Endothelial cell of umbilical vein (primary cell): ENCODE data around the gene GAPDHS. TPM values are rescaled to one million over a fixed set of nuclear protein-coding genes. Genes with fewer than 3 reads are reported as not detected.

ENCODE experiments used
- BruUV-seq: library from RNA; stranded (reverse); fragments of 400-500 nt; replicated peaks from 2 replicates; lab custom pipeline; 2021; lab: Mats Ljungman, UMichigan
- CTCF ChIA-PET: fragments of 300-600, 350-600 bp; sonication (Branson Sonifier 250); formaldehyde crosslinking; loops from one replicate; lab custom pipeline; 2021; ENCODE audit warnings: antibody characterized with exemption, inconsistent platforms; lab: Charles Lee
- POLR2A ChIA-PET: fragments of 300-600, 350-600 bp; sonication (Branson Sonifier 250); formaldehyde crosslinking; loops from one replicate; lab custom pipeline; 2021; ENCODE audit warnings: antibody characterized with exemption, inconsistent platforms; lab: Charles Lee
- DNase-seq: peaks from one replicate; pipeline ENCODE4 v3.0.0-alpha.2; 2011; ENCODE audit warnings: low read depth, low spot score
- FAIRE-seq: peaks from 2 replicates; lab custom pipeline; 2011; peaks lifted over from hg19 to GRCh38; lab: Jason Lieb, UNC
- H2AFZ ChIP-seq: 2 replicates; pipeline ENCODE4 v1.6.0; 2012; ENCODE audit warnings: low read depth, low read length, control low read depth, inconsistent platforms
- H3K27ac ChIP-seq: 2 replicates; pipeline ENCODE4 v1.5.1; 2011; ENCODE audit warnings: low read depth, mild to moderate bottlenecking, control low read depth, low read length, moderate library complexity; ENCODE audit not compliant: insufficient read depth
- H3K27me3 ChIP-seq, 2 experiments: 2 replicates each; pipeline versions ENCODE4 v1.6.0 to v1.6.1; 2011; ENCODE audit warnings: low read length in 2 of 2, mixed read lengths in 1 of 2; ENCODE audit not compliant: control insufficient read depth in 2 of 2, insufficient read depth in 2 of 2
- H3K36me3 ChIP-seq, 2 experiments: 2 replicates in 1 of 2; 3 replicates in 1 of 2; pipeline ENCODE4 v1.5.1; 2011; ENCODE audit warnings: low read length in 2 of 2, mild to moderate bottlenecking in 1 of 2, moderate library complexity in 1 of 2; ENCODE audit not compliant: control insufficient read depth in 2 of 2, insufficient read depth in 2 of 2; ENCODE audit errors: extremely low read depth in 1 of 2
- H3K4me1 ChIP-seq: 3 replicates; pipeline ENCODE4 v1.5.1; 2011; ENCODE audit warnings: mild to moderate bottlenecking, low read length; ENCODE audit not compliant: control insufficient read depth, insufficient read depth; ENCODE audit errors: extremely low read depth
- H3K4me2 ChIP-seq: 2 replicates; pipeline ENCODE4 v1.6.1; 2011; ENCODE audit warnings: low read length, control low read depth, mixed read lengths; ENCODE audit not compliant: insufficient read depth
- H3K4me3 ChIP-seq, 3 experiments: fragments of 200-600 bp in 1 of 3; sonication (generic), shearing (Covaris generic) in 1 of 3; replicated peaks in 1 of 3; 2 replicates each; pipeline ENCODE4 v1.5.1; 2011 to 2016; ENCODE audit warnings: control low read depth in 3 of 3, low read length in 3 of 3, mild to moderate bottlenecking in 2 of 3, inconsistent platforms in 1 of 3, low read depth in 1 of 3, moderate library complexity in 1 of 3; ENCODE audit not compliant: insufficient read depth in 1 of 3
- H3K79me2 ChIP-seq: 2 replicates; pipeline ENCODE4 v1.6.0; 2012; ENCODE audit warnings: low read length, inconsistent platforms; ENCODE audit not compliant: control insufficient read depth, insufficient read depth
- H3K9ac ChIP-seq: replicated peaks from 2 replicates; pipeline ENCODE3; 2011; ENCODE audit warnings: low read length, control low read depth; ENCODE audit not compliant: insufficient read depth; ENCODE audit errors: extremely low read depth
- H3K9me1 ChIP-seq: replicated peaks from 3 replicates; pipeline ENCODE4 v1.6.0; 2011; ENCODE audit warnings: mild to moderate bottlenecking, low read length; ENCODE audit not compliant: control insufficient read depth, insufficient read depth; ENCODE audit errors: extremely low read depth
- H3K9me3 ChIP-seq: replicated peaks from 2 replicates; pipeline ENCODE4 v1.5.1; 2012; ENCODE audit warnings: low read length, inconsistent platforms; ENCODE audit not compliant: control insufficient read depth, insufficient read depth
- H4K20me1 ChIP-seq: replicated peaks from 2 replicates; pipeline ENCODE3; 2011; ENCODE audit warnings: mild to moderate bottlenecking, low read length; ENCODE audit not compliant: control insufficient read depth, insufficient read depth; ENCODE audit errors: extremely low read depth
- CTCF ChIP-seq, 2 donors: IDR thresholded peaks; 1 replicate in 1 of 2; 2 replicates in 1 of 2; pipeline ENCODE4 v1.5.1; 2011; ENCODE audit warnings: low read length in 2 of 2, mild to moderate bottlenecking in 2 of 2, moderate library complexity in 2 of 2, control low read depth in 1 of 2, inconsistent platforms in 1 of 2, low read depth in 1 of 2; ENCODE audit not compliant: insufficient read depth in 1 of 2; ENCODE audit errors: extremely low read depth in 1 of 2
- EZH2 ChIP-seq: IDR thresholded peaks from 2 replicates; pipeline ENCODE4 v1.6.1; 2012; ENCODE audit warnings: borderline replicate concordance, low read depth, mild to moderate bottlenecking, moderate library complexity, low read length, inconsistent platforms; ENCODE audit not compliant: severe bottlenecking
- FOS ChIP-seq: IDR thresholded peaks from 2 replicates; pipeline ENCODE4 v1.6.1; 2011; ENCODE audit warnings: mild to moderate bottlenecking, low read length, moderate library complexity, borderline replicate concordance; ENCODE audit not compliant: insufficient read depth
- GATA2 ChIP-seq: IDR thresholded peaks from 2 replicates; pipeline ENCODE4 v1.7.0; 2011; ENCODE audit warnings: low read depth, mild to moderate bottlenecking, moderate library complexity, mixed read lengths, low read length; ENCODE audit not compliant: insufficient read length, insufficient read depth
- JUN ChIP-seq: IDR thresholded peaks from 2 replicates; pipeline ENCODE4 v1.6.1; 2011; ENCODE audit warnings: borderline replicate concordance, low read depth; ENCODE audit not compliant: insufficient read length, insufficient read depth
- MAX ChIP-seq: IDR thresholded peaks from 2 replicates; pipeline ENCODE4 v1.6.1; 2011; ENCODE audit not compliant: insufficient read depth, insufficient read length
- MYC ChIP-seq: IDR thresholded peaks from one replicate; pipeline ENCODE4 v1.6.1; 2011; ENCODE audit warnings: mild to moderate bottlenecking, low read depth, low read length
- POLR2A ChIP-seq: IDR thresholded peaks from 2 replicates; pipeline ENCODE4 v1.6.1; 2012; ENCODE audit warnings: low read depth, mild to moderate bottlenecking, control low read depth, low read length
- POLR2AphosphoS5 ChIP-seq: IDR thresholded peaks from 2 replicates; pipeline ENCODE4 v1.6.1; 2012; ENCODE audit warnings: low read depth, mild to moderate bottlenecking, control low read depth, low read length, moderate library complexity; ENCODE audit not compliant: insufficient read depth
- dilution Hi-C: fragments of 300-500 bp; cut with MboI; formaldehyde crosslinking; loops from one replicate; pipeline ENCODE4 v1.15.0; 2019; ENCODE audit warnings: low sequenced_read_pairs; ENCODE audit not compliant: extremely low pct_ligation_motif_present
- intact Hi-C: fragments of 100-400 bp; cut with micrococcal nuclease; formaldehyde crosslinking; loops from one replicate; pipeline ENCODE4 v1.10.0; 2022
- polyA plus RNA-seq, 4 experiments: library from polyadenylated mRNA; depleted of rRNA in 3 of 4; stranded (reverse) in 3 of 4; unstranded in 1 of 4; fragments of >200 nt; gene quantifications; 2 replicates each; pipeline versions ENCODE4 v1.2.1 to v1.2.3, GENCODE V29; 2011 to 2012; ENCODE audit warnings: missing spikeins in 1 of 4
- total RNA-seq: library from RNA; stranded (reverse); gene quantifications from 2 replicates; pipeline ENCODE4 v1.2.3, GENCODE V29; 2021

Gene GAPDHS
- total and polyA plus RNA-seq, 2 donors (not counting 3 experiments of a cell fraction or from before 2014, with no cell fraction given) = not detected

DNA sequence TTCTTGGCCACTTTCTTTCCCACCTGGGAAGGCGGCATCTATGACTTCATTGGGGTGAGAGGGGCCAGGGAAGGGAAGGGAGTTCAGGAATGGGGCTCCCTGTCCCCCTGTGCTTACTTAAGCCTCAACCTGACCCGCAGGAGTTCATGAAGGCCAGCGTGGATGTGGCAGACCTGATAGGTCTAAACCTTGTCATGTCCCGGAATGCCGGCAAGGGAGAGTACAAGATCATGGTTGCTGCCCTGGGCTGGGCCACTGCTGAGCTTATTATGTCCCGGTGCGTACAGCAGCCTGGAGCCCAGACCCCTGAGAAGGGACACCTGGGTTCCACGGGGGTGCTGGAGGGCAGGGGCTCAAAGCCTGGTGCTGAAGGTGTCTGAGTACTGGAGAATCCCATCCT is 13.3 kb downstream of the GAPDHS start:
- no peaks in the 10 kb centered on the region for H4K20me1 ChIP-seq
- CTCF ChIA-PET = no interaction called here
- no peak for TF ChIP-seq EZH2
- TF ChIP-seq CTCF (IDR thresholded peaks at IDR 0.05; ENCODE audit: extremely low read depth in 1 of 2, insufficient read depth in 1 of 2, low read depth in 1 of 2, low read length in 2 of 2) = no peak
- no peak for TF ChIP-seq FOS
- TF ChIP-seq MYC = no peak
- no peak for TF ChIP-seq POLR2AphosphoS5
- TF ChIP-seq GATA2 = no peak
- no peak for TF ChIP-seq POLR2A
- TF ChIP-seq MAX = no peak
- TF ChIP-seq JUN = no peak
- no peaks in the 10 kb centered on the region for H3K36me3 ChIP-seq
- H3K27me3 ChIP-seq = no peaks in the 10 kb centered on the region
- POLR2A ChIA-PET = no interaction called here
- H3K9me1 ChIP-seq = no peaks in the 10 kb centered on the region
- H3K4me3 ChIP-seq = peak overlapping the region in 1 of 3 experiments; percentile 88
- BruUV-seq = no TSS peak
- peak overlapping the region; percentile 88 for H3K4me2 ChIP-seq
- DNase-seq = no peak
- H3K27ac ChIP-seq = no peak overlapping the region
- dilution Hi-C loops = no loop called here
- intact Hi-C loops = loop anchor here (5.0 kb wide), 2 partner anchors 81 to 146 kb away; partner anchors contain the start of gene RBM42
- no peaks in the 10 kb centered on the region for H3K9me3 ChIP-seq
- peak overlapping the region; percentile 58 for H3K9ac ChIP-seq
- FAIRE-seq = no peak
- peak overlapping the region; percentile 81 for H2AFZ ChIP-seq
- H3K4me1 ChIP-seq = peaks cover 16% of the 10 kb centered on the region
- H3K79me2 ChIP-seq = peaks cover 15% of the 10 kb centered on the region
